ENCODE measurements around the gene ZMYND8.

- TF ChIP-seq POLR2A (IDR thresholded peaks at IDR 0.05): no peak
- TF ChIP-seq CTCF (IDR thresholded peaks at IDR 0.05): no peak
Measured at GRCh38 chr20:47265984-47266383, 90.5 kb downstream of the ZMYND8 start.

Measured in testis (tissue), 2 donors.